NCI-H2196 treated with DMSO at 0.1 percent for 48 hours (cell line): ENCODE measurements around the gene RNF14.
"Not testable (repeated sequence)": the region's sequence is repeated elsewhere in the genome, so short reads cannot be mapped to it uniquely, and the experiment has no call there.

Experiments used
- DNase-seq: peaks from one replicate; lab custom pipeline; 2025; ENCODE audit not compliant: unreplicated experiment; lab: John Stamatoyannopoulos, UW

RNF14 gene, protein sequence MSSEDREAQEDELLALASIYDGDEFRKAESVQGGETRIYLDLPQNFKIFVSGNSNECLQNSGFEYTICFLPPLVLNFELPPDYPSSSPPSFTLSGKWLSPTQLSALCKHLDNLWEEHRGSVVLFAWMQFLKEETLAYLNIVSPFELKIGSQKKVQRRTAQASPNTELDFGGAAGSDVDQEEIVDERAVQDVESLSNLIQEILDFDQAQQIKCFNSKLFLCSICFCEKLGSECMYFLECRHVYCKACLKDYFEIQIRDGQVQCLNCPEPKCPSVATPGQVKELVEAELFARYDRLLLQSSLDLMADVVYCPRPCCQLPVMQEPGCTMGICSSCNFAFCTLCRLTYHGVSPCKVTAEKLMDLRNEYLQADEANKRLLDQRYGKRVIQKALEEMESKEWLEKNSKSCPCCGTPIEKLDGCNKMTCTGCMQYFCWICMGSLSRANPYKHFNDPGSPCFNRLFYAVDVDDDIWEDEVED

GRCh38 chr5:141968914-141969608 is at the start of gene RNF14:
RNF14 (plus strand) TSS chr5:141969105; CDS start chr5:141973589, 4,484 bp downstream.
- DNase-seq, result peak; percentile 84

DNA sequence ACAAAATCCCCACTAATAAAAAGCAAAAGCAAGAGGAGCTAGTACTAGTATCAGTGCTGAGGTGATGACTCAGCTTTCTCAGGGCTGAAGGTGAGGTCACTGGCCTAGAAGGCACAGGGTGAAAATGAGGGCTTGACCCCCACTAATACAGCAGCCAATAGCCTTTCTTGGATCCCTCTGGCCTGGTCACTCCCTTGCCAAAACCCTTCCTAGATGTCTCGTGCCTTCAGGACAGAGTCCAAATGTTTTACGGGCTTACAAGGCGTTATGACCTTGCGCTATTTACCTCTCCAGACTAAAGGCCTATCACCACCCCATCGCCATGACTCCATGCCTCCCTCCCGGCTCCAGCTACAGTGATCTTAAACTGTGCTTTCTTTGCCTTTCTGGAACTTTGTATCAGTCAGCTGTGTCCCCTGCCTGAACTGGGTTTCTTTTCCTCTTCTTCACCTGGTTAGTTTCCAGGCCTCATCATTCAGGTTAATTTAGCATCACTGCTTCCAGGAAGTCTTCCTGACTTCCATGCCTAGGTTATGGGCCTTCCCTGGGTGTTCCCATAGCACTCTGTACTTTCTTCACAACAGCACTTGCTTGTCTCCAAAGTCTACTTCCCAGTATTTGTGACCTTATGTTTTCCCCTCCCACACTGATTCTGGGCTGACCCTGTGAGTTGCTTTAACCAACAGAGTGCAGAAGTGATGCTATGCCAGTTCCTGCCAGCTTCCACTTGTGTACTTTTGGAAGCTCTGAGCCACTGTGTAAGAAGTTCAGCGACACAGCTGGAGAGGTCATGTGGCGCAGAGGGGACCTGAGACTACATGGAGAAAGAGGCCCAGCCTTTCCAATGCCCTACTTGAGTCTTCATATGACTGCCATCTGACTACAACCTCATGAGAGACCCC is 49.4 kb upstream of the RNF14 start:
- no peak for DNase-seq

DNA sequence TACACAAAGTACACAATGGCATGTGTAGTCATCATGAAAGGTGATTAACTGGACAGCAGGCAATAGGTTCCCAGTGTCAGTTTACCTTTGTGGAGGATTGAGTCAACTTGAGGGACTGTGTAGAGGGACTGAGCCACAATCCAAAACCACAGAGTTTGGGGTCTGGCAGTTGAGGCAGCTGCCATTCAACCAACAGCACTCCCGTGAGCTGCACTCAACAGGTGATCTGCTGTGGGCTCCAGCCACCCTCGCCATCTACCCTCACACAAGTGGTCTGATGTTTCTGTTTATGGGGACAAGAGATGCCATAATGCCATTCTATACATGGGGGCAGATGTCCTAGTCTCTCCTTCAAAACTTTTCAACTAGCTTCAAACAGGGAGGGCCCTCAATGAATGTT is 48.1 kb upstream of the RNF14 start:
- no peak for DNase-seq

DNA sequence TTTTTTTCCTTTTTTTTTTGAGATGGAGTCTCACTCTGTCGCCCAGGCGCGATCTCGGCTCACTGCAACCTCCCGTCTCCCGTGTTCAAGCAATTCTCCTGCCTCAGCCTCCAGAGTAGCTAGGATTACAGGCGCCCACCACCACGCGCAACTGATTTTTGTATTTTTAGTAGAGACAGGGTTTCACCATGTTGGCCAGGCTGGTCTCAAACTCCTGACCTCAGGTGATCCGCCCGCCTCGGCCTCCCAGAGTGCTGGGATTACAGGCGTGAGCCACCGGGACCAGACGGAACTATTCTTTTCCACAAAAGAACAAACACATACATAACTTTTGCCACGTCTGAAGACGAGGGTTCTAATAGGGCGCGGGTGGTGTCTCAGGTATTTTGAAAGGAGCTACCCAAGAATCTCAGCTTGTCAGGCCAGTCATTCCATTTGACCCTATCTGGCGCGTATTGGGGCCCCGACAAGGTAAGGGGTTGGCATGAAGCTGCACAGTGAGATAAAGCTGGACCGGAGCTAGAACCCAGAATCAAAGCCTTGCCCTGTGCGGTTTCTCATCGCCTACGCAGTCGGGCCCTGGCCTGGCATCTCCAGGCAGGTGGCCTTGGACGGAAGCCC is 46.0 kb upstream of the RNF14 start:
- not testable (repeated sequence) for DNase-seq

- peak; percentile 89 for DNase-seq
Observed at GRCh38 chr5:141923448-141924313, 45.2 kb upstream of the RNF14 start, which contains the start of gene DELE1. DELE1 (plus strand) TSS chr5:141923871; CDS start chr5:141923942, 71 bp downstream.

DNA sequence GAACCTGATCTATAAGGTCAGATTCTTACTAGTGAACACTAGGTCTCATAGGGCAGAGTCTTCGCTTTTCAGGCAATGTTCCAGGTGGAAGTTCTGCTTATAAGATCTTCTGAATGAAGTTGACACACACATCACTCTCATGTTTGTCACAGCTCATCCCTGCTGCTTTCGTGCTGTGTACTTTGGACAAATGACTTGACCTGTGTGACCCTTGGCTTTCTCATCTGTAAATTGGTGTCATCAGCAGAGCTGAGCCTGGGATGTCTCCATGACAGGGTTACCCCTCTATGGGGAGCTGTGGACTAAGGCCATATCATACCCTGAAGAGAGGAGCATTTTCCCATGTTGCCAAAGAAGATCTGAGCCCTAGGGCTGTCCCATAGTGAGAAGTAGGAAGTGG is 42.5 kb upstream of the RNF14 start:
- no peak for DNase-seq

DNA sequence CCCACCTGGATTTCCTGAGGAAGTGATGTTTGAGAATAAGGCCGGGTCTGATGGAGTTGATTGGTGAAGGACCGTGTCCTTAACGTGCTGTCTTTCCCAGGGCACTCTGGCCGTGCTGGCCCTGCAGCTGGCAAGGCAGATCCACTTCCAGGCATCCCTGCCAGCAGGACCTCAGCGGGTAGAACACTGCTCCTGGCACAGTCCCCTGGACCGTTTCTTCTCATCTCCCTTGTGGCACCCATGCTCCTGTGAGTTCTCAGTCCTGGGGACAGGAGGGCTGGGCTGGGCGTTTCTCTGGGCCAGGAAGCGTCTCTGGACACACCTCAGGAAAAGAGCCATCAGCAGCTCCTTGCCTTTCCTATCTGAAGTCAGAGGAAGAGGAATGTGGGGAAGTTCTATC is 40.9 kb upstream of the RNF14 start:
- DNase-seq, result no peak

DNA sequence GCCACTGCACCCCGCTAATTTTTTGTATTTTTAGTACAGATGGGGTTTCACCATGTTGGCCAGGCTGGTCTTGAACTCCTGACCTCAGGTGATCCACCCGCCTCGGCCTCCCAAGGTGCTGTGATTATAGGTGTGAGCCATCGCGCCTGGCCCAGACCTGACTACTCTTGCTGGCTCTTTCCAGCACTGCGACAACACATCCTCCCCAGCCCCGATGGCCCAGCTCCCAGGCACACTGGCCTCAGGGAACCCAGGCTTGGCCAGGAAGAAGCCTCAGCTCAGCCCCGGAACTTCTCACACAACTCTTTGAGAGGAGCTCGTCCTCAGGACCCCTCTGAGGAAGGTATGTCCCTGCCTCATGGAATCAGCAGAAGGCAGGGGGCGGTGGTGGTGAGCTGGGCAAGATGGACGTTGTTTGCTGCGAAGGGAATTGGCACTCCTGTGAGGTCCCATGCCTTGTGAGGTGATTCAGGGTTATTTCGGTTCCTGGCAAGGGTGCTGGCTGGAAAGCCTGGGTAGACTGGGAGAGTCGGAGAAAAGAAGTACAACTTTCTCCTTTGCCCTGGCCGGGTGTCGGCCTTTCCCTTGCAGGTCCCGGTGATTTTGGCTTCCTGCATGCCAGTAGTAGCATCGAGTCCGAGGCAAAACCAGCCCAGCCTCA is 39.4 kb upstream of the RNF14 start:
- DNase-seq, result no peak

- no peak for DNase-seq
Observed at GRCh38 chr5:141931694-141932093, 37.2 kb upstream of the RNF14 start.

DNA sequence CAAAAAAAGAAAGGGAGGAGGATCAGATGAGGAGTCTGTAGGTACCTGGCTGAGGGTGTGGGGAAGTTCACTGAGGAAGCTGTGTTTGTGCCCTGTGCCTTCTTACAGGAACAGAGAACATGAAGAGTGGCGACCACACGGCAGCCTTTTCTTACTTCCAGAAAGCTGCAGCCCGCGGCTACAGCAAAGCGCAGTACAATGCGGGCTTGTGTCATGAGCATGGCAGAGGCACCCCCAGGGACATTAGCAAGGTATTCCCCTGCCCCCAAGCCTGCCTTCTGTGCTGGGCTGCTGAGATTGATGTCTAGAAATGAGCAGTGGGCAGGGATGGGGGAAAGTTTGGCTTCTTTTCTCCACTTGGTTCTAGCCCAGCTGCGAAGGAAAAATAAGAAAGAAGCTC is 35.8 kb upstream of the RNF14 start:
- DNase-seq, result no peak

DNA sequence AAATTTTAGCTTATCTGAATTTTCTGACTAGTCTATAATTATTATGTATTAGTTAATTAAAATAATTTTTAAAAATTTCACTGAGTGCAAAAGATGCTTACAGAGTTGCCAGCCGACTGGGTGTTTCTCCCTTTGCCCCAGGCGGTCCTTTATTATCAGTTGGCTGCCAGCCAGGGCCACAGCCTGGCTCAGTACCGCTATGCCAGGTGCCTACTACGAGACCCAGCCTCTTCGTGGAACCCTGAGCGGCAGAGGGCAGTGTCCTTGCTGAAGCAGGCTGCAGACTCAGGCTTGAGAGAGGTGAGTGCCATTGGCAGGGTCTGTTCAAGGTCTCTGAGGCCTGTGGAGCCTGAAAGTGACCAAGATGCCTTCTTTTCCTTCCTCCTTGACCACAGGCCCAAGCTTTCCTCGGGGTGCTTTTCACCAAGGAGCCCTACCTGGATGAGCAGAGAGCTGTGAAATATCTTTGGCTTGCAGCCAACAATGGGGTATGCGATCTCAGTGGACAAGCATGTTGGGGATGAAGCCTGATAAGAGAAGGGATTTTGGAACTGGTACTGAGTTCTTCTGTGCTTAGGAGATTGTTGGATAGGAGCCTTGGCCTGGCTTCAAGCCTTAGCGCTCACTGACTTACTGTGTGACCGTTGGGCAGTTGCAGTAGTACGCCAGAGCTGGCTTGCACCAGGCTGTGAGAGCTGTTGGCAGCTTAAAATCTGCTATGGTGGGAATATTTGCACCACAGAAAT is 34.6 kb upstream of the RNF14 start:
- peak; percentile 63 for DNase-seq

DNA sequence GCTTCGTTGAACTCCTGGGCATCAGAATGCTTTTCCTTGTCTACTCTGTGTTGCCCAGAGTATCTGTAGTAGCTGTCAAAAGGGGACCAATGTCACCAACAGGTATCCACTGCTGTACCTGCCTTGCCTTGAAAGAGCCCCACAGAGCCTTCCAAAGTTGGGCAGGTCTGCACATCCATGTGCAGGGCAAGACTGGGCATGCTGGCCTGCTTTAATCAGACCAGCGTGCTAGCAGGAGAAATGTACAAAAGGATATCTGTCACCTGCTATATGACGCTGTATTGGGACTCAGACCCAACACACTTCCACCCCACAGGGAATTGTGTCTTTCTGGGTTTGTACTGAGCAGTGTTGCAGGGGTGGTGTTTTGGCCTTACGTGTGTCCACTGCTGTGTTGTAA is 33.4 kb upstream of the RNF14 start:
- DNase-seq, result no peak

DNA sequence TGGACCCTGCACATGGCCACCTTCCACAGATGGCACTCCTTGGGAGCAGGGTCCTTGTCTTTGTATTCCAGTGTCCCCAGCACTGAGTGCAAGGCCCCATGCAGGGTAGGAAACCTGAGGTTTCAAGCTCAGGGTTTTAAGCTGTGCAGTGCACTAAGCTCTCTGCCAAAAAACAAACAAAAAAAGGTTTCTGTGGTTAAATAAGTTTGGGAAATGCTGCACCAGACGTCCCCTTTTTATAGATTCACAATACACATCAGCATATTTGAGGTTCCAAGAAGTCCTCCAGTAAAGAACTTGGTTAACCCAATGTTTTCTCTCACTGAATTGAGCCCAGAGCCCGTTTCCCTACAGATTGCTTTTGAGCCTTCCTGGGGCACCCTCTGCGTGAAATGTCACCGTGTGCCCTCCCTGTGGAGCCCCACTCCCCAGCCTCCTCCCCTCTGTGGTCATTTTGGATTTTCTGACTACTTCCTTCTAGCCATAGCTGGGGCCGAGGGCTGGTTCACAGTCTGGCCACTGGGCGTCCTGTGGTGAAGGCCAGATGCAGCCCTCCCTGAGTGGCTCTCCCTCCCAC is 28.1 kb upstream of the RNF14 start:
- no peak for DNase-seq

DNA sequence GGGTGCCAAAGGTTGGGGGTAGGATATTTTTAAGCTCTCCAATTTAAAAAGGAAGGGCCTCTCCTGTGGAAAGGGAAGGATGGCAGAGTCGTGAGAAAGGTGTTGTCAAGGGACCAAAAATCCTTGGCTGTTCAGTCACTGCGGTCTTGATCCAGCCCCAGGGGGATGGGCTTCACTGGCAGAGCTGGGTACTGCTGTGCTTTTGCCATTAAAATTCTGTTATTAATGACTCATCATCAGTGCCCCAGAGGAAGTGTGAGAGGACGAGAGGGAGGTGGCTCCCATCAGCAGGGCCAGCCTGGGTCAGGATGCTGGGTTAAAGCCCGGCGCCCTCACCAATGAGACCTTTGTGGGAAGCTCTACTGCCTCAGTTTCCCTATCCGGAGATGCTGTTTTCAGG is 27.6 kb upstream of the RNF14 start:
- no peak for DNase-seq

- no peak for DNase-seq
Observed at GRCh38 chr5:141941779-141942178, 27.1 kb upstream of the RNF14 start.

GRCh38 chr5:141942185-141942857 is 26.6 kb upstream of the RNF14 start:
- no peak for DNase-seq

GRCh38 chr5:141944076-141944475 is 24.8 kb upstream of the RNF14 start:
- no peak for DNase-seq
